H4 (cell line): ENCODE data around the gene EIF4G2. TPM values are rescaled to one million over a fixed set of nuclear protein-coding genes. Genes with fewer than 3 reads are reported as not detected.

Source experiments
- DNase-seq: peaks from one replicate; pipeline ENCODE4 v3.0.0-alpha.2; 2015; ENCODE audit warnings: low spot score
- total RNA-seq: library from RNA; depleted of rRNA; stranded (reverse); fragments of >200 nt; shearing (Covaris generic); gene quantifications from 2 replicates; pipeline ENCODE4 v1.2.3, GENCODE V29; 2014

EIF4G2 gene
- total RNA-seq, 1 experiment from 2014 or later = 827 TPM

DNA sequence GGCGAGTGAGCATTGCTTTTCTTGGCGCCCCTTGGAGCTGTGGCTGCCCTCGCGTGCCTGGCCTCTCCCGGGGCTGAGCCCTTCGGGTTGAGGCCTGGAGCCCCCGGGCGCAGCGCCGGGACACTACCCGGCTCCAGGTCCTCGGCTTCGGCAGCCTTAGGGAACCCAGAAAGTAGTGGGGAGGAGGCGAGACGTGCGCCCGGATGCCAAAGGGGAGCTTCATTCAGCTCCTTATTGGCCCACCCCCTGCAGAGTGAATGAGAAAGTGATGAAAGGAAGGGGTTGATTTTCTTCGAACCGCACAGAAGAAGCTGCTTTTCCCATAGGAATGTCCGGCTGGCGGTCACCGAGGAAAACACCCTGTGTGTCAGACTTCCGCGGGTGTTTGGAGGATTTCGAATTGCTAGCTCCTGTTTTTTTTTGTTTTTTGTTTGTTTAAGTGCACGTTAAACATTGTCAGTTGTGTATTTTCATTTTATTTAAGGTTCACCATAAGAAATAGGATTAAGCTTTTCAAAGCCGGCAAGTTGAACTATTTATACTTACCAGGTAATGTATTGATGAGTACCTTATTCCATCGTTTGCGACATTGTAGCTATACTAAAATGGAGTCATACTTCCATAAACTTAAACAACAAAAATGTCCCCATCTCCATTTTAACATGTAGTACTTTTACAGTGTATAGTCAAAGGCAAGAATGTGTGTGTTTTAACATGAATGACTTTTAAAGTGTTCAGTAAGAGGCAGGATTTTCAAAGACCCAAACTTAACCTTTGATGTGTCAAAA is 841 bp upstream of the EIF4G2 start:
- peak; percentile 69 for DNase-seq

DNA sequence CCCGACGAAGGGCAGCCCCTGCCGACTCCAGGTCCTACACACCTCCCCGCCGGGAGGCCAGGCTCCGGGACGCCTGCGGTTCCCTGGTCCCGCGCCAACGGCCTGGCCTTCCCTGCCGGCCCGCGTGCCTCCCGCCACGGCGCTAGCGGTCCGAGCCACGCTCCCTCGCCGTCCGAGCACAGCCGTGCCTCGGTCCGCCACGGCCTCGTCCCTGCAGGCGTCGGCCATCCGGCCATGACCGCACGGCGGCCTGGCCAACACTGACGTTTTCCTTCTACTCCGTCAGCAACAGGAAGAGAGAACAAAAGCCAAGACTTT is 532 bp downstream of the EIF4G2 start:
- no peak for DNase-seq

DNA sequence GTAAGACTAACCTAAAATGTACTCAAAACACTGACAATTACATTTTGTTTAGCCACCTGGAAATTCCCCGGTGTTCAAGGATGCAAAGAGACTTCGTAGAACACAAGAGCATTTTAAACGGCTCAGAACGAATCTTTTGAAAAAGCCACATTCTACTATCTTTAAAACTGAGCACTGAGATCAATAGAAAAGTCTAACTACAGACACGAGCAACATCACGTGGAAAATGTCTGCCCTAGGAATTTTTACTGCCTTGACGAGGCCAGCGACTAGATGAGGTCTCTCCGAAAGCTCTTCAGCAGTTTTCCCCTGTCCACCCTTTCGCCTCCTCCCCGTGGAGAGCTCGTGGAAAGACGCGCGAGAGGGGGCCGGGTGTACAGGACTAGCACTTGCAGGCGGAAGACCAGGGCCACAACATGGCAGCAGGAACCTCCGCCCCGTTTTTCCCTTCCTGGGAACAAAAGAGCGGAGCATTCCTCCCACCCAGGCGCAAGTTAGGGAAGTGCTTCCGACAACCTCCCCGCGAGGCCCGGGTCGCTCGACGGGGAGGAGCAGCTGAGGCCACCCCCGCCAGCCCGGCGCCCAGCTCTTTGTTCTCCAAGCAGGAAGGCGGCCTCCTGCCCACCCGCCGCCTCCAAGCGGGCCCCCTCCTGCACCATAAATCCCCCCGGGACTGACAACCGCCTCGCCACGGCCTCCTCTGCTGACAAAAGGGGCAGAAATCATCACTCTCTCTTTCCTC is 1.1 kb downstream of the EIF4G2 start:
- peak; percentile 29 for DNase-seq

DNA sequence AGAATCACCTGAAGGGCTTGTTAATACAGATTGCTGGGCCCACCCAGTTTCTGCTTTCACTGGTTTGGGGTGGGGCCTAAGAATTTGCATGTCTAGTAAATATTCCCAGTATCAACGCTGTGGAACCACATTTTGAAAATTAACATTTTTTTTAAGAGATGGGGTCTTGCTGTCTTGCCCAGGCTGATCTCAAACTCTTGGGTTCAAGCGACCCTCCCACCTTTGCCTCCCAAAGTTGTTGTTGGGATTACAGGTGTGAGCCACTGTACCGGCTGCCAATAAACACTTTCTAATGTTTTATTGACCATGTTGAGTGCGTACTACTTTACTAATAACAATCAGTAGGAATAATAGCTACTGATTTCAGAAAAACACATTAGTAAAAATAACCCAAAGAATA is 2.5 kb downstream of the EIF4G2 start:
- no peak for DNase-seq

DNA sequence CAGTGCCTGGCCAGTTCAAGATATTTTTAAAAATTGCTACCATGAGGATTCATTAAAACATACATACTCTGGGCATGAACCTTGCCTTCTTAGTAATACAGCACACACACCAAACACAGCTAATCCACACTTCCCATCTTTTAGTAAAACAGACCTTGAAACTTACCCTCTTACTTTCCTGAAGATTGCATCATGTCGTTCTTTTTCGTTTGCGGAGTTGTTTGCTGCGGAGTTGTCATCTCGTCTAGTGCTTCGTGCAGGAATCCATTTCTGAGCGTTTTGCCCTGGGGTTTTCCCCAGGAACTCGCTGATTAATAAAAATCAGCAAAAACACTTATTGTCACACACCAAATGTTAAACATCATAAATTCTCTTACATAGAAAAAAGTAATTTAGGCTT is 3.0 kb downstream of the EIF4G2 start:
- no peak for DNase-seq

DNA sequence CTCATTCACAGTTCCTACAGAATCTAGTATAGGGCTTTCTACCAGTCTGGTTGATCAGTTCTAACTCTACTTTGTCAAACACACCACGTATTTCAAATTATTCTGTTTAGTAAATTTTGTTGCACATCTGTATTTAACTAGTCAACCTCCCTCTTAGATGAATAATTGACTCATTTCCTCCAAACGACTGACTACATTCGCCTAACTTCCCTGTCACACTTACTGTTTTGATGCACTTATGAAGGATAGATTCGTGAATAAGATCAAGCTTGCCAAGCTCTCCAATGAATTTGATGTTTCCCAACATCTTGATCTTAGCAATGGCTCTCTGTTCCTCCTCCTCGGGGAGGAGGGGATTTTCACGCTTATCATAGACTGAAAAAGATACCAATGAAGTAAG is 5.0 kb downstream of the EIF4G2 start:
- DNase-seq = no peak

DNA sequence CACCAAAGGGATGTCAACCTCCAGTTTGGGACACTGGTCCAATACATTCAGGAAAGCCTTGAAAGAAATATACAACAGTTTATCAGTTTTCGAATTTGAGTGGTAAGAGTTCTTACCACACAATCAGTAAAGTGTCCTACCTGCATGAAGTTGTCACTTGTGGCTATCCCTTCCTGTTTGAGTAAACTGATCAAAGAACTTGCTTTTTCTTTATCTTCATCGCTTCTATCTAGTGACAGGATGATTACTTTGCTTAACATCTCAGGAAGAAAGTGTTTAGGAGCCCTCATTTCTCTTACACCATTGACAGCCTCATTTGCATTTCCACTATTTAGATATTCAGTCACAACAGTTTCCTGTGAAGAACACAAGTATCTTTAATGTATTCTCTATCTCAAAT is 8.4 kb downstream of the EIF4G2 start:
- no peak for DNase-seq

DNA sequence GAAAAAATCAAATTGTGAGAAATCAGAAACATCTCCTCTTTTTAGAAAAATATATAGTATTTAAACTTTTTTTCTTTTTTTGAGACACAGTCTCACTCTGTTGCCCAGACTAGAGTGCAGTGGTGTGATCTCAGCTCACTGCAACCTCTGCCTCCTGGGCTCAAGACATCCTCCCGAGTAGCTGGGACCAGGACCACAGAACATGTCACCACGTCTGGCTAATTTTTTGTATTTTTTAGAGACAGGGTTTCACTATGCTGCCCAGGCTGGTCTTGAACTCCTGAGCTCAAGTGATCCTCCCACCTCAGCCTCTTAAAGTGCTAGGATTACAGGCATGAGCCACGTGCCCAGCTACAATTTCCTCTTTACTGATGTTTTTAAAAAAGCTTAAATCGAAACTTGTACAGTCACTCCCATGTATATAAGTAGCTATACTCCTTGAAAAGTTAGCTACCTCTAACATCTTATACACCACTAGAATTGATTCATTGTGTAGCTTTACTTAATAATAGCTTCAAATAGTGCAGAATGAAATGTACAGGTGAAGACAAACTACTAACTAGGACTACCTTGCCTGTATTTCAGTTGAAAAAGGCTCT is 10.3 kb downstream of the EIF4G2 start:
- no peak for DNase-seq

DNA sequence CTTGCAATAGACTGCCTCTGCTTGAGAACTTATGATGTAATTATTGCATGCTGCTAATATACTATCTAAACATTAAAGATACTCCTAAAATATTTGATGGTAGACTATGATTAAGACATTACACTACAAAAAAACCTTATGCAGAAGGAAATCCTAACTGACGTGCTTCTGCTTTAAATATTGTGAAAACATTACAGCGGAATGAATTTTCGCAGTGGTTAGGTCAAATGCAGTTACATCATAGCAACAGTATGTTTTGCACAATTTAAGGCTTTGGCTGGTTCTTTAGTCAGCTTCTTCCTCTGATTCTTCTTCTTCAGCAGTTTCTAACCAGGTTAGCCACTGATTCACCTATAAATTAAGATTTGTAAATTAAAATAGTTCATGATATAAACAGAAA is 11.2 kb downstream of the EIF4G2 start:
- no peak for DNase-seq

DNA sequence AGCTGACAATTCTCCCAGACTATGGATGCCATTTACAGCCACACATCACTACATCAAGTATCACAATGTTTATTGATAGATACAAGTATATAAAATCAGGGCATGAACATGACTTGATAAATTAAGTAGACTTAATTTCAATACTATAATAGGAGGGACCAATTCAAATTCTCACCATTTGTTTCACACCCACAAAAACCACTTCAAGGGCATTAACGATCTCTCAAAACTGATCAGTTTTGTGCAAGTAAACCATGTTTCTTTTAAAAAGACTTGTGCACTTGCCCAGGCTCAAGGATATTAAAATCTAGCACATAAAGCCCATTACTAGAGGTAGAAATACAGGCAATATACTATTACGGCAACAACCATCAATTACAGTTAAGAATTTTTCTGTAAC is 11.7 kb downstream of the EIF4G2 start:
- no peak for DNase-seq

DNA sequence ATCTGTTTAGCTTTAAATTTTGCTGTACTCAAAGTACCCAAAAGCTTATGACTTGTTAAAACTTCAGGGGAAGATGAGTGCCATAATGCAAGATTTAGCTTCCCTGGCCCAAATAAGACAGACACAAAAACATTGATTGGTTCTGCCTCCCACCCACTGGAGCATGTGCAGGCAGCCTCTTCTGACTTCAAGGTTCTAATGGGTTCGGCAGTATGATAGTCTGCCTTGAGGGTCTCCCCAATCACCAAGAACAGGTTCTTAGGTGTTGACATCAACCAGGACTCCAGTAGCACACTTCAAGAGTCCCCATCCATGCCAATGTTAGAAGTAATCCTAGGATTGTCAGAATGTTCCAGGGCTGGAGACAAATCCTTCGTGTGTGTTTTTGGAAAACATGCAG is 12.5 kb downstream of the EIF4G2 start:
- no peak for DNase-seq

DNA sequence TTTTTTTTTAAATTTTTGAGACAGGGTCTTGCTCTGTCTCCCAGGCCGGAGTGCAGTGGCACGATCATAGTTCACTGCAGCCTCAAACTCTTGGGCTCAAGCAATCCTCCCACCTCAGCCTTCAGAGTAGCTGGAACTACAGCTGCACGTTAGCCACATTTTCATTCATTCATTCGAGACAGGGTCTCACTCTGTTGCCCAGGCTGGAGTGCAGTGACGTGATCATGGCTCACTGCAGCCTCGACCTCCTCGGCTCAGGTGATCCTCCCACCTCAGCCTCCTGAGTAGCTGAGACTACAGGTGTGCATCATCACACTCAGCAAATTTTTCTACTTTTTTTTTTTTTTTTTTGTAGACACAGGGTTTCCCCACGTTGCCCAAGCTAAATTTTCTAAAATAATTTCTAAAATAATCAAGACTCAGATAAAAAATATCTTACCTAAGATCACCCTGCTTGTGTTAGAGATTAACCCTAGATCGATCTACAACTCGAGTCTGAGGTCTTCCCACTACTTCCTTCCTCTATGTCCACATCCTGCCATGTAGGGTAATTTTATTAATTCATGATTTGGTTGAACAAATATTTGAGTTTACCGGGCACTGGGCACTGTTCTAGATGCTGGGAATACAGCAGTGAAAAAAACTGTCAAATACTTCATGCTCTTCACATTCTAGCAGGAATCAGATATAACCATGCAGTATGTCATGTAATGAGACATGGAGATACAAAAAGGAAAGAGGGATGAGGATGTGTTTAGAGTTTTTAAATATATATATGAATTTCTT is 15.1 kb downstream of the EIF4G2 start:
- no peak for DNase-seq

DNA sequence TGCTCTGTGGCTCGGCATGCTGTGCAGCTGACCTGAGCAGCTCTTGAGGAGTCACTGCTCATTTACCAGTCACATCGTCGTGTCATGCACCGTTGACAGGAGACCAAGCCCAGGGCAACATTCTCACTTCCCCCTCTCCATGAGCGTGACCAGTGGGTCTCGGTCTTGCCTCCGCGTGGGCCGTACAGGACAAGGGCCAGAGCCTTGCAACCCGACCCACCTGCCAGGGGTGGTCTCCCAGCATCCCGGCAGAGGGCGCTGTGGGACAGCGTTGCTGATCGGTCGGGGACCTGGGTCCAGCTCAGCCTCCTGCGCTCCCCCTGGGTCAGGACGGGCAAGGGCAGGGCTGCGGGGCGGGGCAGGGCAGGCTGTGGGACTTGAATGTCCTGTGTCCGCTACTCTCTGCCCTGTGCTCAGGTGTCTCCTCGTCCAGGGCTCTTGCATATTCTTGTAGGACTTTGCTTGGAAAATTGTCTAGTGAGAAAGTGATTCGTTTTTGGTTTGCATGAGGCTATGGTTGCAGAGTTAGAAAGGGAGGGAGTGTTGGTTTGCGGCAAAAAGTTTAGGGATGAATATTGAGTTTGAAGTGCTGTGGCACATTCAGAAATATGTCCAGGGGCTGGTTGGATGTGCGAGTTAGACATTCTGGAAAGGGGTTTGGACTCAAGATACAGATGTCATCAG is 16.2 kb downstream of the EIF4G2 start:
- peak; percentile 76 for DNase-seq

DNA sequence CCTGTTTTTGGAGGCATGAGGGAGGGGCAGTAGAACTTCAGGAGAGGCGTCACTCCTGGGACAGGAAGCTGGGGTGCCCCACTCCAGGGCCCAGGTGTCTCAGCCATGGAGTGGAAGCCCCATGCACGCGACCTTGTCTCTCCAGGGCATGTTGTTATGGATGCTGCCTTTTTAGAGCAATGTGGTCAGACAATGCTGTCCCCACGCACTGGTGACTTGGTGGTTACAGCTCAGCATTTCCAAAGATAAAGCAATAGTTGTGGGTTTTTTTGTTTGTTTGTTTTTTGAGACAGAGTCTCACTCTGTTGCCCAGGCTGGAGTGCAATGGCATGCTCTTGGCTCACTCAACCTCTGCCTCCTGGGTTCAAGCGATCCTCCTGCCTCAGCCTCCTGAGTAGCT is 22.3 kb downstream of the EIF4G2 start:
- DNase-seq = no peak

DNA sequence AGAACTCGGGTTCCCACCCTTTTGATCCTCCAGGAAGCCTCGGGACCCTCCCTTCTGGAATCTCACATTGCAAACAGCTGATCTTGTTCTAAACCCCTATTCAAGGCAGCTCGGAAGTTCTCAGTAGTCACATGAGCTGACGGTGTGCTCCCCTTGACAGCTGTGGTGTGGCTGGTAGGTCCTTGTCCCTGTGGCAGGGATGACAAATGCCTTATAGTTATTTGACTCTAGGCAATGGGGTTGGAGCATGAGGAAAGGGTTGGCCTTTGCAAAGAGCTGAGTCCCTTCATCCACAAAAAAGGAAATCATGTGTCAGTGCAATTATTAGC is 23.6 kb downstream of the EIF4G2 start:
- DNase-seq = no peak

DNA sequence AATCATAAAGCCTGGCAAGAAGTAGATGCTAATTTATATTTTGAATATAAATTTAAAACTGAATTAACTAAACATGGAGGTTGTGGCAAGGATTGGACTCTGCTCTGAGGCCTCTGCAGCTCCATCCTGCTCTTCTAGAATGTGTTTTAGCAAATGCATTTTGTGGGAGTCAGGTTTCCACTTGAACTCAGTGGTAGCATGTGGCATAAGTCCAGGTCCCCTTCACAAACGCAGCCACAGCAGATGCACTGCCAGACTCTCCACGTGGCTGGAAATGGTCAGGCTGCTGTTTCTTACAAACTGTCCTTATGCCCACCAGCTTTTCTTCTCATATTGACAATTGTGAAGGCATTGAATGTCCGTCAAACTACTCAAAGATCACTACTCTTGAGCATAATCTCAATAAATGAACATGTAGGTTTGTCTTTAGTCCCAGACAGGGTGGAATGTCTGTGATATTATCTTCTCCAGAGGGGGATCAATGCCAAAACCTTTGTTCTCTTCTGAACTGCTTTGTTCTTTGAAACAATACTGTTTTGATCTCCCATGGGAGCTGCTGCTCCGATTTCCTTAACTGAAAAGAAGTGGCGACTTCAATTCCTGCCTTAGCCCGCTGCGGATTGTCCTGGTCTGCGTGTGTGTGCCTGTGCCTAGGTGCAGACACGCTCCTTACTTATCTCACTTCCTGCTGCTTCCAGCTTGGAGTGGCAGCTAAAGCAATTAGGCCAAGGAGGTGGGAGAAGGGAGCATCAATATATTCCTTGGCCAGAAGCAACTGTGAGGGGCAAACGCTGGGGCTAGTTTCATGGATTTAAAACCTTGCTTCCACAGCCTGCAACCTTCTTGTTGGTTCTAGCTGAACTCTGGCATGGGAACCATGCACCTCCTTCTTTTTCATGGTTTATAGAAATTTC is 24.2 kb downstream of the EIF4G2 start:
- DNase-seq = no peak

DNA sequence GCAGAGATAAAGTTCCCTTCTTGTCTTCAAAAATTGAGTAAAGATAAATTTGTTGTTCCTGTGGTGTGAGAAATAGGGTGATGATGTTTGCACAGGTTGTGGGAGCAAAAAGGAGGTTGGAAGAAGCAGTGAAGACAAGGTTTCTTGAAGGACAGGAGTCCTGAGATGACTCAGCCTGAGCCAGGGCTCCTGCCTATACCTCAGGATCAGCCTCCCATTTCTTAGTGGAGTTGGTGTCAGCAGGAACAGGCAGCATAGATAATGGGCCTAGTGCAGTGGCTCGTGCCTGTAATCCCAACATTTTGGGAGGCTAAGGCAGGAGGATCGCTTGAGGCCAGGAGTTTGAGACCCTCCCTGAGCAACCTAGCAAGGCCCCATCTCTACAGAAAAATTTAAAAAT is 28.7 kb downstream of the EIF4G2 start:
- DNase-seq = no peak

DNA sequence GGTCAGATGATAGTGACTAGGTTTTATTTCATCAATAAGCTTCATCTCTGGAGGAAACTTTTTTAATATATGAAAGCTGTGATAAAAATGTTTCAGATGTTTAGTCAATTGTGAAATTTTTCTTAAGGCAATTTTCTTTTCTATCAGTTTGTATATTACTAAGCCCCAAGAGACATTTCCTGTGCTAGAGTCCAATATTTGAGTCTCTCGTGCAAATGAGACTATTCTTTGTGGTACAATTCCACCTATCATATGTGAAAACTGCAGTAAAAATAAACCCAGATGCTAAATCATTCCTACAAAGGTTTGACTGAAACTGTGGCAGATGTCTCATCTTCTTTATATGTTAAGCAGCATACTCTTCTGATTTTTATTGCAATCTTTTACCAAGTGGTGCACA is 29.6 kb downstream of the EIF4G2 start:
- no peak for DNase-seq

DNA sequence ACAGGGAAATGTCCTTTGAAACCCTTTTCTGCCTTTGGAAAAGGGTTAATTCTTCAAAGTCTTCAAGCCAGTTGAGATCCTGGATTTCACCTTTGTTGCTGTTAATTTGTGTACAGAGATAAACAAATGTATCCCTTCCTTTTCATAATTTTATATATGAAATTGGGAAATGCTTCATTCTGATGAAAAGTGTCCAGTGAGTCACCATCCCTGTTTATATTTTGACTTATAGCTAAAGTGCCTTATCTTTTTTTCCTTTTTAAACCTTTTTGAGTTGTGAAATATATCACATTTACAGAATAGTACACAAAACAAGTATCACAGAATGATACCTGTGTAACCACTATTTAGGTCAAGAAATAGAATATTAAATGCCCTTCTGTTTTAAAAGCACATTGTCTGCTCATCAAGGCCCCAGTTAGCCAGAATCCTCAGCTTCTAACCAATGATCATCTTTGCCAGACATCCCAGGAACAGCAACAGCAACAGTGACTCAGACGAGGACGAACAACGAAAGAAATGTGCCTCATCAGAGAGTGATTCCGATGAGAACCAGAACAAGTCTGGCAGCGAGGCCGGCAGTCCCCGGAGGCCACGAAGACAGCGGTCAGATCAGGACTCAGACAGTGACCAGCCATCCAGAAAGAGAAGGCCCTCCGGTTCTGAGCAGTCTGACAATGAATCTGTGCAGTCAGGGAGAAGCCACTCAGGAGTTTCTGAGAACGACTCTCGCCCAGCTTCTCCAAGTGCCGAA is 30.3 kb downstream of the EIF4G2 start:
- no peak for DNase-seq

DNA sequence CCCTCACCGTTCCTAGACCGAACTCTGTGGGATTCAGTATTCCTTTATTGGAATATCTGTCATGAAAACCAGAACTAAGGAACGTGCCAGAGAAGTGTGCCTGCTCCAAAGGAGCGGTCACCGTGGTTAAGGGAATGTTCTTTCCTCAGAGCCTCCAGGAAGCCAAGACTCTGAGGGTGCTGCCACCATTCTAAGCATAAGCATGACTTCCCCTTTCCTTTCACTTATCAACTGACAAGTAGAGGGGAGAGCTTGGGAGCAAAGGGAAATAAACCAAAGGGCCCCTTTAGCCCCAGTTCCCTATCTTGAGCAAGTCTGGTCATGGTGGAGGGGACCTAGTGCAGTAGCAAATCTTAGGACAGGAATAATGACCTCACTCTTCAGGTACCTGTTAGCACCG is 30.9 kb downstream of the EIF4G2 start:
- no peak for DNase-seq
